ENCODE measurements around the gene TBL1XR1.

- TF ChIP-seq FOXP2 (optimal IDR thresholded peaks at IDR 0.05; ENCODE audit: borderline replicate concordance, extremely low read depth, extremely low read length, insufficient read depth): no peak
- TF ChIP-seq REST (IDR thresholded peaks at IDR 0.05; ENCODE audit: insufficient read depth in 1 of 2, low read depth in 2 of 2, low read length in 2 of 2): no peak
- no peak for TF ChIP-seq POLR2AphosphoS5 (IDR thresholded peaks at IDR 0.05; ENCODE audit: low read depth, low read length)
- no peak for TF ChIP-seq SIN3A (IDR thresholded peaks at IDR 0.05; ENCODE audit: borderline replicate concordance, insufficient read depth, low read length)
- TF ChIP-seq TAF1 (IDR thresholded peaks at IDR 0.05; ENCODE audit: borderline replicate concordance, insufficient read depth, low read length): no peak
Measured at GRCh38 chr3:176970770-176971169, 226.5 kb downstream of the TBL1XR1 start.

All from PFSK-1 (cell line).